SKM-1 treated with dmso at 0.1 percent for 144 hours (cell line): ENCODE measurements around the gene LGMN.
"Not testable (repeated sequence)": the region's sequence is repeated elsewhere in the genome, so short reads cannot be mapped to it uniquely, and the experiment has no call there.

ENCODE experiments used
- DNase-seq: peaks from one replicate; lab custom pipeline; 2025; ENCODE audit not compliant: unreplicated experiment; lab: John Stamatoyannopoulos, UW

The LGMN gene

DNA sequence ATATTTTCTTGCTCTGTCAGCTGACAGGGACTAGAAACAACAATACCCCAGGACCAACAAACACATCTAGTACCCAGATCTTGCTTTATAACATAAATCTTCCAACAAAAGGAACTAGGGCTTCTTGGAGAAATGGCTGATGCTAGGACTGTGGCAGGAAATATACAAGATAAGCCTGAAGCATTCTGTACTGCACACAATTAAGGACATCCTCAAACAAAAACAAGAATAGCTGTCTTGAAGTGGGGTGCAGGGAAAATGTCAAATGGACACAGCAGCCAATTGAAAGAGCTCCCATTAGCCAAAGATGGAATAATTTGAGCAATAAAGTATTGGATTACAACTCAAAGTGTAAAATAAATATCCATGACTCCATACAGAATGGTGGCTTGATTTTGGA lies 50.0 kb downstream of the LGMN start:
- no peak for DNase-seq

DNA sequence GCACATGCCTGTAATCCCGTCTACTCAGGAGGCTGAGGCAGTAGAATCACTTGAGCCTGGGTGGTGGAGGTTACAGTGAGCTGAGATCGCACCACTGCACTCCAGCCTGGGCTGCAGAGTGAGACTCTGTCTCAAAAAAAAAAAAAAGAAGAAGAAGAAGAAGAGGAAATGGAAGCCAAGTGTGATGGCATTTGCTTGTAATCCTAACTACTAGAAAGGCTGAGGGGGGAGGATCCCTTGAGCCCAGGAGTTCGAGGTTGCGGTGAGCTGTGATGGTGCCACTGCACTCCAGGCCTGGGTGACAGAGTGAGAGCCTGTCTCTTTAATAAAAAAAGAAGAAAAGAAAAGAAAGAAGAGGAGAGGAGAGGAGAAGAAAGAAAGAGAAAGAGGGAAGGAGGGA lies 52.1 kb downstream of the LGMN start:
- no peak for DNase-seq

DNA sequence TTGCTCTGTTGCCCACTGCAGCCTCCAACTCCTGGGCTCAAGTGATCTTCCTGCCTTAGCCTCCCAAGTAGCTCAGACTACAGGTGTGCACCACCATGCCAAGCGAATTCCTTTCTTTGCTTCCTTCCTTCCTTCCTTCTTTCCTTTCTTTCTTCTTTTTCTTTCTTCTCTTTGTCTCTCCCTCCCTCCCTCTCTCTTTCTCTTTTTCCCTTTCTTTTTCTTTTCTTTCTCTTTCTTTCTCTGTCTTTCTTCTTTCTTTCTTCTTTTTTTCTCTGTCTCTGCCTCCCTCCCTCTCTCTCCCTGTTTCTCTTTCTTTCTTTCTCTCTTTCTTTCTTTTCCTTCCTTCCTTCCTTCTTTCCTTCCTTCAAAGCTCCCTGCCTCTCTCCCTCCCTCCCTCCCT lies 52.9 kb downstream of the LGMN start:
- no peak for DNase-seq

DNA sequence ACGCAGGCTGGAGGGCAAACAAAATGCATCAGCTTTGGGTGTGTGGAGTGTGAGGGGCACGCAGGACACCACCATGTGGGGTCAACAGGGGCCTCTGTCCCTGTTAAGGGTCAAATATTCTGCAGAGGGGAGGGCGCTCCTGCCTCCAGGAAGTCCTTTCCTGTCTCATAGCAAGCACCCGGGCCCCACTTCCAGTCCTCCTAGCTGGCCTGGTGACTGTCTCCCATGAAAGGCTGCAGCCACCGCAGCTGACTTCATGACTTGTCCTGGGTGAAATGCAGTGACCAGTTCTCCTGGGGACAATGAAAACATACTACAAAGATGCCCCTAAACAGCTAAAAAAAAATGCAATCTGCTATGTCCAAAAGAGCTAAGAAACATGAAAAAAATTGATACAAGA lies 53.6 kb downstream of the LGMN start:
- no peak for DNase-seq

DNA sequence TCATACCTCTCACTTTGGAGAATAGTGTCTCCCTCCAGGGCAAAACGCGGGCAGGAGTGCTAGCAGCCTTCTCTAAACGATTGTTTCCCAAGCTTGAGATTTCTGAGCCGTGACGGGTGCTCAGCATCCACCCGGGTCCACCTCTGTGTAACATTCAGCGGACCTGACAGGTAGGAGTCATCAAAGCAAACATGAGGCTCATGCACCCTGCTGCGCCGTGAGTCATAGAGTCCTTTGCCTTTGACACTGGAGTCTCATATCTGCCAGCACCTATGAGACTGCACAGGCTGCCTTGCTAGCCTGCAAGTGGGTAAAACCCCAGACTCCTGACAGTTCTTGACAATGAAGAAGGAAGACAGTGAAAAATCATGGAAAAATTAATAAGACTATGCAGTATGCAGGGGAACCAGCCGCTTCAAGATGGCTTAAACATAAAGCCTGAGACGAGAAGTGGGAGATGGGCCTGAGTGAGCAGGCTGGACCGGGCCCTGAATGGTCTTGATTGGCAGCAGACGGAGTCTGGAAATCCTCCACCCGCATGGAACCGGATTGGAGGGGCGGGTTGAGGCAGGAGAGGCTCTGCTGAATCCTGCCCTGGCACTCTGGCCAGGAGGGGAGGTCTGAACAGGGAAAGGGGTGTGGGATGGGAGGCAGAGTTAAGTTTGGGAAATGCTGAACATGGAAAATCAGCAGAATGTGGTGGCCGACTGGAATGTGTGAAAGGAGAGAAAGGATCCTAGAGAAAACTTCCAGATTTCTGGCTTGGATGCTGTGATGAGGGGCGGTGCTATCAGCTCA lies 54.2 kb downstream of the LGMN start:
- DNase-seq = no peak

DNA sequence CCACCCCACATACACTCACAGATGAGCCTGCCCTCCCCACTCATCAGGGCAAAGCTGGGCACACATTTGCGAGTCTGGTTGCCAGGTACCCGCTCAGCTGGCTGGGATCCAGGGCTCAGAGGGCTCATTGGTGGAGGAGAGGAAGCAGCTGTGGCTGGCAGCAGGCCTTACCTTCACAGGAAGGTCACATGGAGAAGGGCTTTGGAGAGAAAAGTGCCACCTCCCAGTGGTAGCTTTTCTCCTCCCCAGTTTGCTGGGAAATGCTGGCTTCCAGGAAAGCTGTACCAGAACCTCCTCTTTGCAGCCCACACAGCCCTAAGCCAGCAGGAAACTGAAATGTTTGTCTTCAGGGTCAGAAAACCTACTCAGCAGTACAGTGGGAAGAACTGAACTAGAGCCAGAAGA lies 55.6 kb downstream of the LGMN start:
- DNase-seq = no peak

DNA sequence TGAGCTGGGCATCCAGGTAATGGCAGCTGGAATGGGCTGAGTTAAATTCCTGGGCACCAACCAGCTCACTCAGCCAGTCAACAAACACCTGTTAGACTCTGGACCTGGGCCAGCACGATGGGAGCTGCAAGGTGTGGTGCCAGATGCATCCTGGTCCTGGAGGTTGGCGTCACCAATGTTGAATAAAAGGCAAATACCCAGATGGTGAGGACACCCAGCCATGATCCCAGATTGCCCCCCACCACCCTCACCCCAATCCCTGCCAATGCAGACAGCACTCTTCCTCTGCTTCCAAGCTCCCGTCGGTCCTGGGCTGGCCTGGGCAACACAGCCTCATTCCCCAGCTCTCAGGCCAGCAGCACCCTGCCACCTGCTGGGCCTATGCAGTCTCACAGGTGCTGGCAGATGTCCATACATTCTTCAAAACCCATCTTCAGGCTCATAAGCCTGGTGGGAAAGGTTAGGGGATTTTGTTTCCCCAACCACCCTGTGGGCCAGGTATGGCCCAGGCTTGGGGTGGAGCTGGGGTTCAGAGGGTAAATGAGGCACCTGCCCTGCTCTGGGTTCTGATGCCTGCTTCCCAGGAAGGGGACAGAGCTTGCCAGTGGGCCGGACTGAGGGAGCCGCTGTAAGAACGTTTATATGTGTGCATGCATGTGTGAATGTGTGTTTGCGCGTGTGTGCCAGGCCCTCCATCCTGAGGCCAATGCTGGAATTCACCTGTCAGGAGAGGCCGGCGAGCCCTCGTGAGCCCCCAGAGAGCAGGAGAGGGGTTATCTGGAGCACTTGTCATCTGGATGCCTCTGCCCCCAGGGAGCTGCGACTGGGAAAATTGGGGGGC lies 58.0 kb downstream of the LGMN start:
- DNase-seq = no peak

DNA sequence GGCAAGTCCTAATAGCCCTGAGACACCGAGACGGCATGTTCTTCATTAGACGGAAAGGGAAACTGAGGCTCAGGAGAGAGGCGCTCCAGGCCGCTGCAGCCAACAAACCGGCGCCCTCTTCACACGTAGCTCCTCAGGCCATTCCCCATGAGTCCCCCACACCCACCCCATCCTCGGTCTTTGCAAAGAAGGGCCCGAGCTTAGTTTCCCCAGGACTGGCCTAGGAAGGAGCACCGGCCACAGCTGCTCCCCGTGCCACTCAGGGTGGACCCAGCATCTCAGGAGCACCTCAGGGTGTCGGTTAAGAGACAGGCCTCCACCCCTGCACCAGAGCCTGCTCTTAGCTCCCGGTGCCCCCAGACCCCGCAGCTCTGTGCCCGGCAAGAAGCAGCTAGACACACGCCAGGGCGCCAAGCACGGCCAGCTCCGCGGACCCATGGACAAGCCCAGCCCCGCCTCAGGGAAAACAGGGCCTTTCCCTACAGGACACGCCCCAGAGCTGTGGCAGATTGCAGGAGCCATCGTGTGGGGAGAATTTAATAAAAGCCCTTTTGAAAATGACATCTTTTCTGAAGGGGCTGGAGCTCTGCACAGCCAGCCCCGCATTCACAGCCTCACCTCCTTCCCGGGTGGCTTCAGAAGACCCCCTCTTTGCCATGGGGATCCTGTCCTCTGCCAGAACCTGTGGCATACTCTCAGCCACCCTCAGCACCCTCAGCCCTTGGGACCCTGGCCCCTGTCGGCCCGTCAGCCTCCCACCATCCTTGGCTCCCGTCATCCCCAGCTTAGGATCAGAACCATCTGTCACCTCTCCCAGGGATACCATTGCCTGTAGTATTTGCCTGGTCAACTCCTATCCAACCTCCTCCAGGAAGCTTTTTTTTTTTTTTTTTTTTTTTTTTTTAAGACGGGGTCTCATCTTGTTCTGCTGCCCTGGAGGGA lies 59.7 kb downstream of the LGMN start:
- no peak for DNase-seq

DNA sequence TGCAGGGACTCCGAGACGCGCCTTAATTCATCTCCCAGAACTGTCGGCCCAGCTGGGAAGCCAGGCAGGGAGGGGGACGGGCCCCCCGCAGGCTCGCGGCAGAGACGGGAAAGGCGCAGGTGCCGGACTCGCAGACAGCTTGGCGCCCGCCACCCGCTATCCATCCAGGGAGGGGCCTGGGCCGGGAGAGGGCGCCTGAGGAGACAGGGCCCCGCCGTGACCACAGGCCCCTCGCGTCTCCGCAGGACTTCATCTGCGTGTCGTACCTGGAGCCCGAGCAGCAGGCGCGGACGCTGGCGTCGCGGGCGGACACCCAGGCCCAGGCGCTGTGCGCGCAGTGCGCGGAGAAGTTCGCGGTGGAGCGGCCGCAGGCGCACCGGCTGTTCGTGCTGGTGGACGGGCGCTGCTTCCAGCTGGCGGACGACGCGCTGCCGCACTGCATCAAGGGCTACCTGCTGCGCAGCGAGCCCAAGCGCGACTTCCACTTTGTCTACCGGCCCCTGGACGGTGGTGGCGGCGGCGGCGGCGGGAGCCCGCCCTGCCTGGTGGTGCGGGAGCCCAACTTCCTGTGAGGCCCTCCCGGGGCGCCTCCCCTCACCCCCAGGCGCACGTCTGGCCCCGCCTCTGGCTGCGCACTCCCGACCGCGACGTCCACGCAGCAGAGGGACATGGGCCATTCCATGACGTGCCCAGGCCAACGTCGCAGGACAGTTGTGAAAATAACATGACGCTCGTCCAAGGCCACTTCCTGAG lies 60.6 kb downstream of the LGMN start:
- no peak for DNase-seq

DNA sequence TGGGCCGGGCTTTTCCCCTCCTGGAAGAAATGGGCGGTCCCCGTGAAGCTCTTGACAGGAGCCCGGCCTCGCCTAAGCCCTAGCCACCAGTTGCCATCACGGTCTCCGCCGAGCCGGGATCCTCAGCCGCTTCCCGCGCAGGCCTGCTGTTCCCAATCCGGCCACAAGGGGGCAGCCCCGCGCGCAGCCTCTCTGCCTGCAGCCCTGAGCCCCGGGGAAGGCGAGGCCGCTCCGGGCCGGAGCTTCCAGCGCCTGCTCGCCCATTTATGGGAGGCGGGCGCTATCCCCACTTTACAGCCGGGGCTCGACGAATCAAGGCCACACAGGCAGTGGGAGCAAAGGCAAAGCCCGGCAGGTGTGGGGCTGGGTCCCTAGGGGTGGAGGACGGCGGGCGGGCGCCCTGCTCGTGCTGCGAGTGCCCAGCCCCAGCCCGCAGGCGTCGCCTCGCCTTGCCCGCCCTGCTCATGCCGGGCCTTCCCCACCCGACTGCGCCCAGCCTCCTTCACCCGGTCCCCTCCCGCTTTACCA lies 61.5 kb downstream of the LGMN start:
- no peak for DNase-seq

DNA sequence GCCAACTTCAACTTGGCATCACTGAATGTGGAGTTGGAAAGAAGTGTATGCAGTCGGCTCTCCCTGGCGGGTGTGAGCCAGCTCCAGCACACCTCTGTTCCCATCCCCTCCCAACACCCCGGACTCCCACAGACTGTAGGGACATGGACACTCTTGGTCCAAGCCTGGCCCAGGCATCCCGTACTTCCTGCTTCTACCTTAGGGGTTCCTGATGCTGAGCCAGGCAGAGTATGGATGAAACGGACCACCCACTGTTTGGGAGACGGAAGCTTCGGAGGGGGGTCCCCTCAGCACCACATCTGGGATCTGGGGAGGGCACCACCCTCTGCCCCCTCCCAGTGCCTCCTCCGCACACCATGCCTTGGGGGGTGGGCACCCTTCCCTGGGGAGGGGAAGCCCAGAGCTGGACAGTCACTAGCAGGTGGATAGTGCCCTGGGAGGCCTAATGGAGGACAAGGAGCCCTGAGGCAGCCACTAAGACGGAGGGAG lies 62.0 kb downstream of the LGMN start:
- no peak for DNase-seq

DNA sequence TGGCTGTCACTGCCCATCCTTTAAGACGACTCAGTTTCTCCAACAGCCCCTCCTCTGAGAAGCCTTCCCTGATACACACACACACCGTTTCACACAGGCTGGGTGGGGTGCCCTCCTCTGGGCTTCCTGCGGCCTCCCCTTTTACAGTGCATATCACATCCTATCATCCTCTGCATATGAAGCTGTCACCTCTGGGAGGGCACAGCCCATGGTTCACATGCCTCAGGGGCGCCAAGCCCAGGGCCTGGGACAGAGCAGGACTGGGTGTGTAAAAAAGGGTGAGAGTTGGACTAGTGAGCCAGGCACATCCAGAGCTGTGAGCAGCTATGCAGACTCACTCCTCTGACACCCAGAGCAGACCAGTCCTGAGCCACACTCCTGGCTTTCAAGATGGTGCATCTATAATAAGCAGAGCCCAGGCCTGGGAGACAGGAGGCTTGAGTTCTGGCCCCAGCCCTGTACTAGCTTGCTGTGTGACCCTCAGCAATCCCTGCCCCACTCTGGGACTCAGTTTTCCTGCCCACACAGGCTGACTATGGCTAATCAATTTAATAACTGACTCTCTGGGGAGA lies 62.6 kb downstream of the LGMN start:
- no peak for DNase-seq

DNA sequence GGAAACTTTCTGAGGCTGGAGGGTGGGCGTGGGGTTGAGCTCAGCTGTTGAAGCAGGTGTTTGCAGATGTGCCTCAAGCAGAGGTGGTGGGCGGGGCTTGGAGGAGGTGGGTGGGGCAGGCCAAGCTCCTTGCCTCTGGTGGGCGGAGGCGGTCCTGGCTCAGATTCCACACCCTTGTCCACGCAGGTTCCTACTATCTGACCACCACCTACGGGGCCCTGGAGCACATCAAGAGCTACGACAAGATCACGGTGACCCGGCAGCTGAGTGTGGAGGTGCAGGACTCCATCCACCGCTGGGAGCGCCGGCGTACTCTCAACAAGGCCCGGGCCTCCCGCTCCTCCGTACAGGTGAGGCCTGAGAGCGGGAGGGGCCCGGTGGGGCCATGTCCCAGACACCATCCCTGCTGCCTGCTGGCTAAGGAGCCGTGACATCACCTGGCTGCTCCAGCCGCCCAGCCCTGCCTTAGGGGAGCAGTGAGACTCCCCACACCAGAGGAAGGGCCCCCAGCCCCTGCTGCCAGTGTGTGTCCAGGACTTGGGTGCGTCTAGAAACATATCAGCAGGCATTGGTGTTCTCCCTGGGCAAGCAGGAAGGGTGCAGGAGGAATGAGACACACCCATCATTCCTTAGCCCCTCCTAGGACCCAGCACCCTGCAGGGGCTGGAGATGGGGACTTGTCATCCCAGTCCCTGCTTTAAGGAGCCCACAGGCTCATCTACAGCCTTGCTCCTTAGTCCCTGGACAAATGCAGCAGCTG lies 63.4 kb downstream of the LGMN start:
- no peak for DNase-seq

DNA sequence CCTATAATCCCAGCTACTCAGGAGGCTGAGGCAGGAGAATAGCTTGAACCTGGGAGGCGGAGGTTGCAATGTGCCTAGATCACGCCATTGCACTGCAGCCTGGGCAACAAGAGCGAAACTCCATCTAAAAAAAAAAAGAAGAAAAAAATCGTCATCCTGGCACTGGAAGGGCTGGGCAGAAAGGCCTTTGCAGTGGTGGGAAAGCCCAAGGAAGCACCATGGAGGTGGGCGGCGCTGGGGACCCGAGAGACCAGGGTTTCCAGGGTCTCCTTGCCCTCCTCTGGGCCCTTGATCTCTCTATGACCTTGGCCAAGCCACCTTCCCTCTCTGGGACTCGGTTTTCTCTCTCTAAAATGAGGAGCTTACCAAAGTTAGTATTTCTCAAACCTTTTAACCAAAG lies 65.4 kb downstream of the LGMN start:
- no peak for DNase-seq

DNA sequence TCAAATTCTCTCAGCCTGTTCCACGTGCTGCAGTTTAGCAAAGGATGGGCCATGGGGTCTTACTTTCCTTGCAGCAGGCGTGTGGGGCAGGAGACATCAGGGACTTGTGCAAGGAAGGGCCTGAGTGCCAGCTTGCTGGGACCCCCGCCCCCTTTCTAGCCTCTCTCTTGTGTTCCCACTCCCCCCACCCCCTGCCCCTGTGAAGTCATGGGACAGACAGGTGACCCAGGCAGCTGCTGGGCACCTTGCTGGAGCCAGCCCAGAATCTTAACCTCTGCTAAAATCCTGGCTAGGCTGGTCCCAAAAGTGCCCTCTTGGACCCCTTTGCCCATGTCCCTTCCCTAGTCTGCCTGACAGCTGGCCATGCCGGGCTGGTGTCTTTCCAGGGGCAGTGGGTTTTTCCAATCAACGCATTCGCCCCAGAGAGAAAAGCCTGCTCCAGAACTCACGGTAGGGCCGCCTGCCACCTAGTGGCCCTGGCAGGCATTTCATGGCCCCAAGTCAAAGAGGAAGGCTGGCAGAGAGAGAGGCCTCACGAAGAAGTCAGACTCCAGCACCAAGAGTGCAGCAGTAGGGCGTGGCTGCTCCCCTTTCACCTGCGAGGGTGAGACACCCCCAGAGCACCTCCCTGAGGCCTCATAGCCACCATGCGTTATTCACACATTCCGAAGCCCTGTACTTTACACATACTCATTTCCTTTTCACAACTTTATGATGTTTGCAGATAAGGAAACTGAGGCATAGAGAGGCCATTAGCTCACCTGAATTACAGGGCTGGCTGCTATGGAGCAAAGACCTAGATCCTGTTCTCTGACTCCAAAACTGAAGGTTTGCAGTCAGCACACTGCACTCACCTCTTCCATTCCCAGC lies 67.4 kb downstream of the LGMN start:
- peak; percentile 50 for DNase-seq

DNA sequence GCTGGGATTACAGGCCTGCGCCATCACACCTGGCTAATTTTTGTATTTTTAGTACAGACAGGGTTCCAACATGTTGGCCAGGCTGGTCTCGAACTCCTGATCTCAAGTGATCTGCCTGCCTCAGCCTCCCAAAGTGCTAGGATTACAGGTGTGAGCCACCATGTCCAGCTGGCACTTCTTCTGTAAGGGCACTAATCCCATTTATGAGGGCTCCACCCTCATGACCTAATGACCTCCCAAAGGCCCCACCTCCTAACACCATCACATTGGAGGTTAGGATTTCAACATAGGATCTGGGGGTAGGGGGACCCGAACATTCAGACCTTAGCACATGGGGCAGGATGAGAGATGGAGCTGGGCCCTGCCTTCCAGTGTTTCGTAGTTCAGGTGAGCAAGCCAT lies 68.1 kb downstream of the LGMN start:
- DNase-seq = not testable (repeated sequence)

DNA sequence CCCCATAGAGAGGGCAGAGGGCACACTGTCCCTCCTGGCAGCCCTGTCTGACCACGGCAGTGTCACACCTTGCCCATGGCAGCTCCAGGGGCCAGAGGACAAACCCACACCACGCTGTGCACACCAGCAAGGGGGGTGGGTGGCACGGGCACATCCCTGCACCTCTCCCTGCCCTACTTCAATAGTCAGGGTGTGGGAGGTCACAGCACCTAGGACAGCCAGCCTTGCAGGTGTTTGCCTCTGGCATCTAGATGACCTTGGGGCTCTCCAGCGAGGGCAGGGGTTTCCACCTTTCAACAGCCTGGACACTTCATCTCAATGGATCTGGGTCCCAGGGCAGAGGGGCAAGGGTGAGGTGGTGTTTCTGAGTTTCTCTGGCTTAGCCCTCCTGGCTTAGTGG lies 69.2 kb downstream of the LGMN start:
- DNase-seq = no peak

DNA sequence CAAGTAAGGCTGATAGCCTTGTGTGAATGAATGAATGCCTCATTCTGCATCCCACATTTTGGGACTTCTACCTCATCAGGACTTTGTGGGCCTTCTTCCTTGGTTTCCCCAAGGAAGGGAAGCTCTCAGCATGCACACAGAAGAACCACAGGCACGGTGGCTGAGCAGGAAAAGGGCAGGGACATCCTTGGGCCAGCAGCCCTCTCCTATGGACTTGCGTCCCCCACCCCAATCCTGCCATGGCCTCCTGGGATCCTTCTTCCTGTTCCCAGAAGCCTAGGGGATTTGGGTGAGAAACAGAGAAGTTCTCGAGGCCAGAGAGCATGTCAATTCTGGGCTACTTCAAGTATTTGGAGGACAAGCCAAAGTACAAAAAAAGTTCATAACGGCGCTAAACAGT lies 69.7 kb downstream of the LGMN start:
- DNase-seq = no peak
